GM18519 (cell line): ENCODE measurements around the gene FOXP1.

ENCODE experiments used
- ATAC-seq: cut with Tn5 transposase; IDR thresholded peaks from one replicate; pipeline ENCODE4 v1.9.1; 2021; ENCODE audit warnings: mild to moderate bottlenecking, moderate library complexity; ENCODE audit not compliant: unreplicated experiment, low FRiP score

The FOXP1 gene

GRCh38 chr3:71078723-71079525, 504.6 kb downstream of the FOXP1 start:
- ATAC-seq: no peak

- no peak for ATAC-seq
Observed at GRCh38 chr3:71078199-71078598, 505.3 kb downstream of the FOXP1 start.

DNA sequence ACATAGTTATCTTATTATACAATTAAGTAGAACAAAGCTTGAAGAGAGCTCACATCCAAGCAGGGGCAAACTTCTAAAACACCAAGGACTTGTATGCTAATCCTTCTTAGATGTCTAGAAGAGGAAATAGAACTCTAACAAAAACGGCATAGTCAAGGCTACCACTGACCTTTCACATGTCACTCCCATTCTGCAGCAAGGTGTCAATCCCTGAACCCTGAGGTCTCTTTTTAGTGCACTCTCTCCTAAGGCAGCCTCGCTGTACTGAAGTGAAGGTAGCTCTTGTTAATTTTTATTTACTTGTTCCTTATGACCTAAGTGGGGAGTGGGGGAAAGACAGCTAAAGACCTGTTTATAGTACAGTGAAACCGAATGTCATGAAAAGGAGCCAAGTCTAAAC, 506.5 kb downstream of the FOXP1 start:
- no peak for ATAC-seq

GRCh38 chr3:71076361-71077002, 507.0 kb downstream of the FOXP1 start:
- ATAC-seq: no peak

- ATAC-seq: no peak
Observed at GRCh38 chr3:71075494-71075893, 508.0 kb downstream of the FOXP1 start.

GRCh38 chr3:71074423-71074822, 509.1 kb downstream of the FOXP1 start:
- ATAC-seq: no peak

- ATAC-seq: no peak
Observed at GRCh38 chr3:71072986-71073385, 510.5 kb downstream of the FOXP1 start.

GRCh38 chr3:71072287-71072686, 511.2 kb downstream of the FOXP1 start:
- ATAC-seq: no peak

GRCh38 chr3:71070497-71071463, 512.7 kb downstream of the FOXP1 start:
- no peak for ATAC-seq

DNA sequence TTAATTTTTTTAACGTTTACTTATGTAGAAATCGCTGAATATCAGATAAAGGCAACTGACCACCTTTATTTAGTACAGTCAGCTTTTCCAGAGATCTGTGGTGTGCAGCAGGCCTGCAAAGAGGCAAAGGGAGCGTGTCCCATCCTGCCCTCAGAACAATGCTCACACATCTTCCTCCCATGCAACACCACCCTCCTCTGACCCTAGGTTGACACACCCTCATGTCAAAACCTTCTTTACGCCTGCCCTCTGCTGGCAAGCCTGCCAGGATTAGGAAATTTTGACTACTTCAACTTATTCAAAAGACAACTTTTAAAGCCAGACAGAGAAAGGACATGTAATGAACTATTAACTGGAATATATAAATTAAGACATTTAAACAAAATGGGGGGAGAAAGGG, 513.7 kb downstream of the FOXP1 start:
- no peak for ATAC-seq

DNA sequence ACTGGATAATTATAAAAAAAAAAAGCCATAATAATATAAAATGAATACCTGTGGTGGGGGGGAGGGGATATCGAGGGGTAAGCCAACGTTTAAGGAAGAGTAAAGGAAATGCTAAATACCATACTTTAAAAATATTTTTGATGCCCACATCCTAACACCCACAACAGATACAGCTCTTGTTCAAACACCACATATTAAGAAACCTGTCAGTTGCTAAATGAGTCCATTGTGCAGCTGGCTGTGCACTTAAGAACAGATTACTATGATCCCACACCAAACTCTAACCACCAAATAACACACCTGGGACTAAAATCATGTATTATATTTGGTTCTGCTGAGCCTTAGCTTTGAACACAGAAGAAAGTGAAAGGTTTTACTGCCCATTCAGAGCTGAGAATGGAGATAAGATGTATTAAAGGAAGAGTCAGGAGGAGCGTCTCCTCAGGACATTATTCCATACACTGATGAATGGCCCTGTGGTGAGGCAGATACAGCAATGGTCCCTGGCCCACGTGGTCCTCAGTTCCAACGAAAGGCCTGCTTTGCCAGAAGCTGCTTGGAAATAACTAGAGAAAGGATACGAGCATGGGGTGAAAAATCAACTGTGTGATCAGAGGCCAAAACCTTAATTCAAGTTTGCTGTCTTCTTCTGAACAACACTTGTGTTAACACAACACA, 515.4 kb downstream of the FOXP1 start:
- ATAC-seq: no peak

DNA sequence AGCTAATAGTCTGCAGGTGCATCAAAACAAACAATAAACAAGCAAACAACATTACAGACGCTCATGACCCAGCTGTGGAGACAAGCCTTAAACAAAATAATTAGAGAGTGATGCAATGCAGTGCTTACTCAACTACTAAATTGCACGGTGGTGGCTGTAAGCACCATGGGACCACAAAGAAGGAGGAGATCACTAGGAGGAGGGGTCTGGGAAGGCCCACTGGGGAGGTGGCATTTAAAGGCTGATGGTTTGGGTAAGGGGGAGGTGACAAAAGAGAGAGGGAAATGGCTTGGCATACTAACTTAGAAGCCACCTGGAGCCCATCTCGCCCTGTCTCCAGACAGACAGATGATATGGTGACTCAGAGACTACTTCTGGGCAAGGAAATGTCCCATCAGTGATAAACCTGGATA, 516.7 kb downstream of the FOXP1 start:
- no peak for ATAC-seq

DNA sequence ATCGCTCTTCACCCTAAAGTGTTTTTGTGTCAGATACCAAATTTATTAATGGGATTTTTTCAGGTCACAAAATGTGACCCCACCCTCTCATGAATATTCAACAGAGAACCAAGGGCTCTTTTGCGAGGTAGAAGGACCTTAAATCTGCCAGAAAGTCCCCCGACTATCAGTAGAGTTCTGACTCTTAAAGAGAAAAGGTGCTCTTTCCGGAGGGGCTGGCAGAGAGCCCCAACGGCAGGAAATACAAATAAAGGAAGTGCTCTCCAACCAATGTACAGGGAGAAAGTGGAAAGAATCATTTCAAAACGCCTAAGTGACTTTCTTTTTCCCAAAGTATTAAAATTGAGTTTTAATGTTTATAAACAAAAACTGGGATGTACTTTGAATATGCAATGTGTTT, 517.2 kb downstream of the FOXP1 start:
- ATAC-seq: no peak

- ATAC-seq: no peak
Observed at GRCh38 chr3:71065764-71066013, 517.8 kb downstream of the FOXP1 start.

GRCh38 chr3:71064956-71065763, 518.4 kb downstream of the FOXP1 start:
- no peak for ATAC-seq

- peak; percentile 34 for ATAC-seq
Observed at GRCh38 chr3:71064291-71064955, 519.1 kb downstream of the FOXP1 start.

DNA sequence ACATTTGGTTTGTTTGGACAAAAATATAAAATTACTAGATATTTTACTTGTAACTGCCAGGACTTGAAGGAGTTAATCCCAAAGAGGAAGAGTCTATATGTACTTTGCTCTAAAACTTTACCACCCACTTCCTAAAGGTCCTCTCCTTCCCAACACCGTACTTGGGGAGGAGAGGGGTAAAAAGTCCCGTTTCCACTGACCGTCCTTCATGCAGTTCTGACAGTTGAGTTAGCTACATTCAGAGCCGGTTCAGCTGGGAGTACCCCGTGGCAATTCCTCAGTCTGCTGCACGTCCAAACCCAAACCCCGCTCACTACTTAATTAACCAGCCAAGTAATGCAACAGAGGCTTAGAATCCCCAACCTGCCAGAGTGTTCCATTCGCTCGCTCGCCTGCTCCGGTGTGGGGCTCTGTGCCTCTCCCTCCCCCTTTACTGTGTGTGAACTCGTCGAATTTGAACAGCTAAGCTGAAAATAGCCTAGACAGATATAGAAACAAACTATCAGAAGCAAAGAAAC, 519.7 kb downstream of the FOXP1 start:
- ATAC-seq: no peak

DNA sequence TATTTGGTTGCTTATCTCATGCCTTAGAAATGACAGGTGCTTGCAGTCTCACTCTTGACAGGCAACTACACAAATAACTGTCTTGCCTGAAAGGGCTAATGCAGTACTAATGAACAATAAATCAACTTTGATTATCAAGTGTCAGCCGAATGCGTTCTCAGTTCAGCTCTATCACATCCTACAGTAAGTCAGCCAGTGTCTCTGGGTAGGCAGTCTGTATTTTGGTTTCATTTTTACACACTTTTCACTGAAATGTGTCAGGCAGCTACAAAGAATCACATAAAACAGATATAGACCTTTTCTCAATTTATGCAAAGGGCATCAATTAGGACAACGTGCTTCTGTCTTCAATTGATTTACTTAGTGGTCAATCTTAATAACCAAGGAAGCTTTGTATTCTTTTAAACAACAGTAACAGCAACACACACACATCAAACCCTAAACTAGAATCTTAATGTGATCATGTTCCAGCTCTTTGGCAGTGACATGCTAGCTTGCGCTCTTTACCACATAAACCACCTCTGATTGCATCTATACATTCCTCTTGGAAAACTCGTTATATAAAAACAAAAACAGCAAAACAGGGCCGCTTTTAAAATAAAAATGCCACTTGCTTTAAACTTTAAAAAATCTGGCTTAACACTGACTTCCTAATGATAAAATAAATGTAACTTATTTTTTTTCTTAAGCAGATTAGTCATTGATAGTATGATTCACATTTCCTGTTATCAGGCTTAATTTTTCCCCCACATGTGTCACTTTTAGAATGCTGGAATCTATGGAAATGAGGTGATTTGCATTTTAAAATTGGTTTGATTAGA, 520.4 kb downstream of the FOXP1 start:
- ATAC-seq: peak; percentile 61
